RPMI7951 (cell line): ENCODE results near the gene HOXA6. TPM values are rescaled to one million over a fixed set of nuclear protein-coding genes. Genes with fewer than 3 reads are reported as not detected.

Experiments used
- DNase-seq: peaks from one replicate; pipeline ENCODE4 v3.0.0-alpha.2; 2012; ENCODE audit warnings: low read depth
- total RNA-seq: library from RNA; depleted of rRNA; stranded (reverse); fragments of >200 nt; shearing (Covaris generic); gene quantifications from 2 replicates; pipeline ENCODE4 v1.2.3, GENCODE V29; 2014

The HOXA6 gene
- total RNA-seq, 1 experiment from 2014 or later, result 1.8 TPM

DNA sequence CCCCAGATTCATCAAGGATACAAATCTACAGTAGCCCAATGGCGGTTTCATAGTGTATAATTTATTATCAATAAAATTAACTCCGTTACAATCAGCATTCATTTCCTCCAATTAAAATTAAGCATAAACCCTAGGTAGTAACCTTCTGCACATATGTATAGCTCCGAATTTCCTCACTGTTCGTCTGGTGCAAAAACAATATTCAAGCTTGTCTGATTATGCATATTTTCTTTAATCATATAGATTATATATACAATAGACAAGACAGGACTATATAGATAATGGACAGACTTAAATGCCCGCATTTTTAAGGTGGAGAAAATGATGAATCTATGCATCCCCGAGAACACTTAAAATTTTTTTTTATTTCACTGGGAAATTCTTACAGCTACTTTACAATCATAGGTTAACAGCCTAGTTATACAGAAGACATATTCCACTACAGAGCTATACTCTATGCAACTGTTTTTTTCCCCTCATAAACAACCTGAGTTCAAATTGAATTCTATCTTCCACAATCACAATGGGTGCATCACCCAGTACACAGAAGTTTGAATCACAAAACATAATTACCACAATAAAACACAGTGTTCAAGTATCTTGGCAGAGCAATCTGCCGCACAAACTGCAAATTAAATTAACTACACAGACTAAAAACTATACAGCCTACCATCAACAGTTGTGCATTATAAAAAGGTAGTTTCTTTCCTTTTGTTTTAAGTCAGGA, 15.2 kb upstream of the HOXA6 start:
- DNase-seq, result no peak

DNA sequence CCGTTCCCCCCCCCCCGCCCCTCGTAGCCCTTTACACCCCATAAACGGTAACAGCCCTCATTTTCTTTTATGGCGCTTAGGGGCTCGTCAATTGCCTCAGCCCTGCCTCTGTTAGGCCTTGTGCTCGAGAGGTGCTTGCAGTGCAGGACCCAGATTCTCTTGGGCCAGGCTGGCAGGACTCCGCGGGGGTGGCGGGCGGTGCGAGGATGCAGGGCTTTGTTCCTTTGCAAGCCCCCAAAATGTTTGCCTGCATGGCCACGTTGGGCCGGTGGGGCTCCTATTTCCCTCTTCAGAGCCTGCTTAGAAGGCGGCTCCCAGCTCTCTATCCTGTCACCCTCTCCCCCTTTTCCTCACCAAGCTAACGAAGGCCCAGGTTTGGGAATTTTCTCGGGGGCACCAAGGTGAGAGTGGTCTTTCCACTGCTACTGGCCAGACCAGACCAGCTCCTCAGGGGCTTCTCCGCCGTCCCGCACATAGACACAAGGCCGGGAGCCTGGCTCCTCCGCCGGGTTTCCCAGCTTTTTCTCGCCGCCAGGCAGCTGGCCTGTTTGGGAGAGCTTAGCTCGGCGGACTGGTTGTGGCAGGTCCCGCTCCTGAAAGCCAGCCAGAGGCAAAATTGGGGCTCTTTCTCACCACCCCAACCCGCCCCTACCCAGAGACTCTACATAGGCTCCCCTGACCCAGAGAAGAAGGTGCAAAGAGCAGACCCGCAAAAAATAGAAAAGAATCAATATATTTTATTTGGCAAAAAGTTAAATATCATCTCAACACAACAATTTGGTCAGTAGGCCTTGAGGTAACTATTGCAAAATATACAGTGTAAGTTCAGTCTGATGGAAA, 14.4 kb upstream of the HOXA6 start:
- no peak for DNase-seq

DNA sequence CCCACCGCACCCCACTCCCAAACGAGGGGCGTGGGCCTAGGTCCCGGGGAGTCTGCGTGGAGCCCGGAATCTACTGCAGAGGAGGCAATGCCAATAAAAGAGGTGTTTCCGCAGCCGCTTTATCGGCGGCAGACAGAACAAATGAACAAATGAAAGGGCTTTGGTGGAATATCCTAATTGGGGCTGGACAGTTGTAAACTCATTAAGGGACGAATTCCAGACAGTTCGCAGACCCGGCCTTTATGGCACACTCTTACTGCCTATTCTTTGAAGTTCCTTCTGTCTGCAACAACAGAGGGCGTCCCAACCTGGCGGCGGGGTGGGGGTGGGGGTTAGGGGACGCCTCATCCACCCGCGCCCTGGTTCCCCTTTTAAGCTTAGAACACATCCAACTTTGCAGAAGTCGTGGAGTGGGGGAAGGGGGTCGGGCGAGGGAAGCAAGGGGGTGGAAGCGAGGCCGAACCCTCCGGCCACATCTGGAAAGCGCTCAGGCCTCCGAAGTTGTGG, 13.7 kb upstream of the HOXA6 start:
- no peak for DNase-seq

DNA sequence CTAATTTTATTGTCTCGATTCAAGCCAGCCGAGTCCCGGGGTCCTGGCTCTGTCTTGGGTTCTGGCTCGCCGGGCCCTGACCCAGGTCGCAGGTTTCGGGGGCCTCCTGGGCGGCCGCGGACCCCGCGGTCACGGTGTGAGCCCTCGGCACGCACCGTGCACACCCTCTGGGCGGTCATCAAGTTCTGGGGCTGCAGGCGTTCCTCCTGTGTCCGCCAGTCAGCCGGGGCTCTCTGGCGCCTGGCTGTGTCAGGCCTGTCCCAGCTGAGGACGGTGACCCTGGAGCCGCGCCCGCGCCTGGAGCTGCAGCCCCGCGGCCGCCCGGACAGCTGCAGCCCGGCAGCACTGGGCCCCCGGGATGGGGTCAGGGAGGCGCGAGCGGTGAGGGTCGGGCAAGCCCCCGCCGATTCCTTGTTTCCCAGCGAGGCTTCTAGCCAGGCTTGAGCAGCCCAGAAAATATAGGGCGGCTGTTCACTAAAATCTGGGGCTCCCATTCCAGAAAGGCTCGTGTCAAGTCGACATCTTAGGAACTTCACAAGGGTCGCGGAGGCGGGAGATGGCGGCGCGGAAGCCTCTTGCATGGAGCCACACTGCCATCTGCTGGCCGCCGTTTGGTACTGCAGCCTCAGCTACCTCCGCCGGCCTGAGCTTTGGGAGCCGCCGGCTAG, 13.1 kb upstream of the HOXA6 start:
- peak; percentile 80 for DNase-seq

DNA sequence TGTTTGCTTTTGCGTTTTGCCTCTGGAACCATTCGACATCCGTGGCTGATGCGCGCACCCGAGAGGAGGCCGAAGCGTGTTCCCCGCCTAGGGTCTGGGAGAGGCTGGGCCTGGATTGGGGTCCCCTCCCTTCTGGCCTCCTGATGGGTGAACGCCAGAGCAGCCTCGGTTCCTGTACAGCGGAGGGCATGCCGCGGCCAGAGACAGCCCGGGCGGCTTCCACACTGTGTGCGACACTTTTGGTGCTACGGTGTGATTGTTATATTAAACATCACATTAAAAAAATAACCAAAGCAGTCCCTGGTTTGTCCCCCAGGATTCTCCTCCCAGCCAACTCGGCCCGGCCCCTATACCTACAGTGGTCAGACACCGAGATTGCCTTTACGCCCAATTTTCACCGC, 12.6 kb upstream of the HOXA6 start:
- DNase-seq, result no peak

DNA sequence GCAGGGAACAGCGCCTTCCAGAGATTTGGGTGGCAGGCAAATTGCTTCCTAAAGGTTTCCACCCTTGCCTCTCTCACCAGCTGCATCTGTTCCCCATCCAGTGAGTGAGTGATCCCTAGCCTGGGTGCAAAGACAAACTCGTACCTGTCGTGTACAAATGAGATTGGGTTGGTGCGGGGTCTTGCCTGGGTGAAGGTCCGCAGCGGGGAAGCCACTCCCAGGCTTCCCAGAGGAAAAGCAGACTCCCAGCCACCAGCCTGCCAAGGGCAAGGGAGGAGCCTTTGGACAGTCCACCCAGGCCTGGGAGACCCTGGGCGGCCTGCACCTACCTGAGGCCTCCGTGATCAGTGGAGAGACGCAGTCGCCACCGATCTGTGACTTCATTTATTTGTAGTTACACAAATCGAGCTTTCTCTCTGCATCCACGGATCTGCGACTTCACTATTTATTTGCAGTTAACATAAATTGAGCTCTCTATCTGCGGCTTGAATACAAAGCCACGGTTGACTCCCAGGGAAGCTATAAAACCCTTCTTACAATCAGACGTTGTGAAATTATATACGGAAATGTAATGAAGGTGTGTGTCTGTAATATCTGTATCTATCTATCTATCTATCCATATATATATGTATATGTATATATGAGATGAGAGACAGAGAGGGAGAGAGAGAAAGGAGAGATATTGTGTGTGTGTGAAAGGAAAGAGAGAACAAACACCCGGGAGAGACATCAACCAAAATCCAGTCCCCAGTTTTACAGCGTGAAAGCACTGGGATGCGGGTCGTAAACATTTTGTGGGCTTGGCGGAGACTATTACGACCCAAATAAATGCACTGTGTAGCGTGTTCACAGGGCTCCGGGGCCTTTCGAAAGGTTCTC, 11.9 kb upstream of the HOXA6 start:
- DNase-seq, result no peak

DNA sequence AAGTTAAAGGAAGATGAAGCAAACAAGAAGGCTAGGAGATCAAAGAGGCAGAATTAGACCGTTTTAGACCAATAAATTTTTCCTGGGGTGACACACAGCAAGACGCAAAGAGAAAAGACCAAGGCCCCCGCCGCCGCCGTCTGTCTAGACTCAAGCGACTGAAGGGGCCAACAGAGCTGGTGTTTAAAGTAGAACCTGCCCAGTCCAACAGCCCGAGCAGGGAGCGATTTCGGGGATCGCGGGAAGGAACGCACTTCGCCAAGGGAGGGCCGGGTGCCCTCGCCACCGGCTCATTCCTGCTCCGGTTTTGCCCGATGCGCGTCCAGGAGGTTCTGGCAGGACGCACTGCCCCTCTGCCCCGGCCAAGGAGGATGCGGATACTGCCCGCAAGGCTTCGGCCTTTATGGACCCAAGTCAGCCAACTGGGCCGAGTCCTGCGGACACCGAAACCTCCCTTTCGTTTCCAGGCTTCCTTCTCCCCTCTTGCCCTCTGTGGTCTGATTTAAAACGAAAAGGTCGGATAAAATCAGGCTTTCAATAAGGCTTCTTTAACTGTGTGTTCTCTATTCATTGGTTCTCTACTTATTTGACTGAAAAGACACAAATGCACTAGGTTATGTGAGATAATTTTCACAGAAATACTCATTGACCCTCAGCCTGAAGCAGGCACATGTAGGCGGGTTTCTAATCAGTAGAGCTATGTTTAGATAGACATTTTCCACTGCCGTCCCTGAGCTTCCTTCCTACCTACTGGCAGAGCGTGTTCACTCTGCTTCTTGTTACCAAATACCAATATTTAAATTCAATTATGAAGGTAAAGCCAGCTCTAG, 11.1 kb upstream of the HOXA6 start:
- no peak for DNase-seq

DNA sequence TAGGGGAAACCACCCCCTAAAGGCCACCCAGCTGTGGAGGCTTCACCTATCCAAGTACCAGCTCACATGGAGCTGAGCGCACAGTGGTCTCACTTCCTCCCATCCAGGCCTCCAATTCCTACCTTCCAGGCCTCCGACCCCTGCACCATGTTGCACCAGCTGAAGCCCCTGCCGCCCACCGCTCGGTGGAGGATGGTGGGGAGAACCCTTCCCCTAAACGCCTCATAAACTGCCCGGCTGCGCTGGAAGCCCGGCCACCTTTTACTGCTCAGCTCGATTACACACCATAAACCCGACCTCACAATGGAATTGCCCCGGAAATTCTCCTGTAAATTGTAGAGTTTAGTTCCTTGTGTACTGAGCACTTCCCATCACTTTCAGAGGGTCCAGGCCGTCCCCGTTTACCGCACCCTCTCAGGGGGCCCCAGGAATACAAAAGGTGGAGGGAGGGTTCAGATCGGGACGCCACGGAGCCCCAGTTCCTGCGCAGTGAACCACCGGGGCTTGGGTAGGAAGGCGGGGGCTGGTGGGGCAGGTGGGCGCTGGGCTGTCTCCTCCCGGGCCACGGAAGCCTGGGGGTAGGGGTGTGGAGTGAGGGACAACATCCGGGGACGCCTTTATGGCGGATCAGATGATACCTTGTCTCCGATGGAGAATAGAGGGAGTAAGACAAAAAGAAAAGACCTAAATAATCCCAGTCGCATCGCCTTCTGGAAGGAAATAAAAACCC, 10.3 kb upstream of the HOXA6 start:
- DNase-seq, result no peak

DNA sequence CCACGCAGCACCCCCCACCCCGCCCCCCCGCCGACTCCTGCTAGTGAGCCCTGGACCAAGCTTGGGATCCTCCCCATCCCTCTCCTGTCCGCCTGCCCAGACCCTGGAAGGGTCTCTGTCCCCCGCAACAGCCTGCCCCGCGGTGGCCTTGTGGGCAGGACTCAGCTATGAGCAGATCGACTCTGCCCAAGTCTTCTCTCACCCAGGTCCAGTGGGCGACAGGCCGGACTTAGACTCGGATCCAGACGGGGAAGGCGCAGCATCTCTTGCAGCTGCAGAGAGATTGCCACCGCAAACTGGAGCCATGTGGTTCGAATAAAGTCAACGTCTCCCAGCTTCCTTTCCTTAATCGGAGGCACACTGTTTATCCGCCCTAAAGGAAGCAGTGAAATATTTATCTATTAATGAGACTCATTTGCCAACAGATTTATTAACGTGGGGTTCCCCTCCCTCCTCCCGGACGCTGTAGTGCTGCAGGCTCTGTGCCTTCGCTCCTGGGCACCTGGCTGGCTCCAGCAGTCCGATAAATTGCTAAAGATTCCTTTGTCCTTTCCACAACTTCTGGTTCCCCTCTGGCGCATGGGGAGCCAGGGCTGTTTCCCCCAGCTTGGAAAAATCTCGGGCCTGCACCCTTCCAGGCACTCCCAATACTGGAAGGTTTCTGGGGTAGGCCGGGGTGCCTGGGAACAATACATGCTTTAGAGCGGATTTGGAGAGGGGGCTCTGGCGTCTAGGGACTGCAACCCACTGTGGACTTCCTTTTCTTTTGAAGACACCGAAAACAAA, 9.5 kb upstream of the HOXA6 start:
- DNase-seq, result no peak

DNA sequence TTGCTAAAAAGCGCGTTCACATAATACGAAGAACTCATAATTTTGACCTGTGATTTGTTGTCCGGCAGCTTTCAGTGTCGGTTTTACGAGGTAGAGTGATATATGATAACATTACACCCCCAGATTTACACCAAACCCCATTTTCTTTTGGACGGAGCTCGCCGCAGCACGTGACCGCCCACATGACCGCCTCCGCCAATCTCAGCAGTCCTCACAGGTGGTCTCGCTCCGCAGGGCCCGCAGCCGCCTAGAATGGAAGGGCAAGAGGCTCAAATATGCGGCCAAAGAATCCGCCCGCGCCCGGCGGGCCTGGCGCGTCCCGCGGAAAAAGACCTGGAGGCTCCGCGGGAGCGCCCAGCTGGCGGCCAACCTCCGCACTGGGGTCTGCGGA, 8.9 kb upstream of the HOXA6 start, which contains the start of gene HOXA7:
Gene HOXA7 (minus strand): TSS at position 168 of the 391 bp plus-strand sequence. CDS start 130 bp downstream, at position 38.
- peak; percentile 81 for DNase-seq

DNA sequence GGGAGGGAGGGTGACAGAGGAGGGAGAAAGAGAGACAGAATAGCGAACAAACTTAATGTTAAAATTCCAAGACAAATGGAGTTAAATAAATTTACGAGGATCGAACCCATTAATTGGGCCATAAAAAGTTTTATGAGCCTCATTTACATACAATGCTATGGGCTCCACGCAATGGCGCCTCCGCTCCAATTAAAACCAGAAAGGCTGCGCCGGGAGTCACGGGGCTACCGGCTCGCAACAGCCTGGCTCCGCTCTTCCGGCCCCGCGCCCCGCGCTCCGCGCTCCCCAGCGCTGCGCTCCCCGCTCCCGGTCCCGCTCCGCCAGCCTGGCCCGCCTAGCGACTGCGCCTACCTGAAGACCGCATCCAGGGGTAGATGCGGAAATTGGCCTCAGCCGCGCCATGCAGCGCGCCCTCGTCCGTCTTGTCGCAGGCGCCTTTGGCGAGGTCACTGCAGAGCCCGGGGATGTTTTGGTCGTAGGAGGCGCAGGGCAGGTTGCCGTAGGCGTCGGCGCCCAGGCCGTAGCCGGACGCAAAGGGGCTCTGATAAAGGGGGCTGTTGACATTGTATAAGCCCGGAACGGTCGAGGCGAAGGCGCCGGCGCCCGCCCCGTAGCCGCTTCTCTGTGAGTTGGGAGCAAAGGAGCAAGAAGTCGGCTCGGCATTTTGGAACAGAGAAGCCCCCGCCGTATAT, 8.4 kb upstream of the HOXA6 start:
- DNase-seq, result peak; percentile 58

DNA sequence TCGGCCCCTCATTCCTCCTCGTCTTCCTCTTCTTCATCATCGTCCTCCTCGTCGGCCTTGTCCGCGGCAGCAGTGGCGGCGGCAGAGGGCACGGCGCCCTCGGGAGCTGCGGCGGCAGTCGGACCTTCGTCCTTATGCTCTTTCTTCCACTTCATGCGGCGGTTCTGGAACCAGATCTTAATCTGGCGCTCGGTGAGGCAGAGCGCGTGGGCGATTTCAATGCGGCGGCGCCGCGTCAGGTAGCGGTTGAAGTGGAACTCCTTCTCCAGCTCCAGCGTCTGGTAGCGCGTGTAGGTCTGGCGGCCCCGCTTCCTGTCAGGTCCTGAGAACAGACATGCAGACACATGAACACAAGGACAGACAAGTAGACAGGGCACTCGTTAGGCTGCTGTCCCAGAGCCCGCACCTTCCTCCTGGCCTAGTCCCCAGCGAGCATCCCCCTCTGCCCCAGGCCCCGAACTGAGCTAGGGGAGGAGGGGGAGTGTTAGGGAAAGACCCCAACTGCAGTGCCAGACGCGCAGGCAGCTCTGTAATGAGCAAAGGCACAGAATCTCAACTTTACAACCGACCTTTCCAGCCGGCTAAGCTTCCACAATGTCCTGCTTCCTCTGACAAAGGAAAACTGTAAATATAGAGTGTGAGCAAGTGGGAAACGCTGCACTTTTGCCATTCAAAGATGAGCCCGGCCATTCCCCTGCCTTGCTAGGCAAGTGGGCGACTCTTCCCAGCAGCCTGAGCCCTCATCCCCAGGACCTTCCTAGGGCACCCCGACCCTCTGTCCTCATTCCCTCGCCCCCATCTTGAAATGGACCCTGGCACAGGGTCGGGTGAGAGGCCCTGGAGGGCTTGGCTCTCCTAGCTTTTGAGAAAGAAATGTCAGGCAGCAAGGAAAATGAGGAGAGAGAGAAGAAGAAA, 7.6 kb upstream of the HOXA6 start:
- no peak for DNase-seq

DNA sequence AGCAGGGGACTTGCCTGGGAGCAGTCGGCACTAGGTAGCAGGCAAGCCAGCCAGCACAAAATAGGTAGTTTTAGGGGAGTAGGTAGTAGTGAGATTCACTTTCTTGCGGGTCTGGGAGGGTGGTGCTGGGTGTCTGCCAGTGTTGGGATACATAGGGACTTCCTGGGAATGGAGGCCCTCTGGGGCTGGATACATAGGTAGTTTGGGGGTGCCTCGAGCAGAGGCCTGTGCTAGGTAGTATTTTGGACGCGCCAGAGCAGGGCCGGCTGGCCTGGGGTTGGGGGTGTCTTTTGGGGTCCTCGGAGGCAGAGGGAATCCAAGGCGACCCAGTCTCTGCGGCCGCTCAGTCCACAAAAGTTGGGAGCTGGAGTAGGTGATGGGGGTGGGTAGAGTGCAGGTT, 6.8 kb upstream of the HOXA6 start:
- no peak for DNase-seq

DNA sequence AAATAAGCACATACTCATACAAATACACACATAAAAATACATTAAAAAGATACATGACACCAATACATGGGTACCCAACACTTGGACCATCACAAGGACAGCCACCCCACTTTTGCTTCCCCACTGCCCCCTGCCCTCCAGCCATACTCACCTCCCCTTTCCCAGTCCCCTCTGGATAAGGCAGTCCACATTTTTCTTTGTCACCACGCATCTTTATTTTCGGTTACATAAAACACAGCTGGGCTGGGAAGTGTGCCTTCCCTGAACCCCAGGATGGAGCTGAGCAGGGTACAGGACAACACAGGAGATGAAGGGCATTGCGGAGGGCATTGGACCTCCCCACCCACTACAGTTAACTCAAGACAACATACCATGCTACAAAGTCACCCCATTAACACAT, 6.0 kb upstream of the HOXA6 start:
- no peak for DNase-seq

DNA sequence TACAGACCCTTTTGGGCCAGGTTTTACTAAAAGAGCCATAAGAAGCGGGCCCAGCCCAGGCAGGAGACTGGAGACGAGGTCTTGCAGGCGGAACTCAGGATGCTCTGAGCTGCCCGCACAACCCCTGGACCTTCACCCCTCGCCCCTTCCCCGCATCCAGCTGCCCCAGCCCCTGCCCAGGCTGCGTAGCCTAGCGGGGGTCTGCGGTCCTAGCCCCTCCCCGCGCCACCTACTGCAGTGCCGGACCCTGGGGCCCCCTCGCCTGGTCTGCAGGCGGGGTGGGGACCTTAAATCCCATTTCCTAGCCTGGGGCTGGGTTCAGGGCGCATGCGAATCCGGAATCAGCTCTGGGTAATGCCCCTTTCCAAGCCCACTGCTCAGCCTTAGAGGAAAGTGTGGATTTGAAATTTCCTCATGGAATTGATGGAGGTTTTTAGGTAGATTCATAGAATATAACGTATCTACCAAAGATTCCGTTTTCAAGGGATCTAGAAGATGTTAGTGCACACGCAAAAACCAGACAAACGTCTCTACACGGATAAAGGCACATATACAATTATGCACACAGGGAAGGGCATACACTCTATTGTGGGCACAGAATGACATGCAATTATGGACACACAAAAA, 5.4 kb upstream of the HOXA6 start:
- DNase-seq, result no peak

DNA sequence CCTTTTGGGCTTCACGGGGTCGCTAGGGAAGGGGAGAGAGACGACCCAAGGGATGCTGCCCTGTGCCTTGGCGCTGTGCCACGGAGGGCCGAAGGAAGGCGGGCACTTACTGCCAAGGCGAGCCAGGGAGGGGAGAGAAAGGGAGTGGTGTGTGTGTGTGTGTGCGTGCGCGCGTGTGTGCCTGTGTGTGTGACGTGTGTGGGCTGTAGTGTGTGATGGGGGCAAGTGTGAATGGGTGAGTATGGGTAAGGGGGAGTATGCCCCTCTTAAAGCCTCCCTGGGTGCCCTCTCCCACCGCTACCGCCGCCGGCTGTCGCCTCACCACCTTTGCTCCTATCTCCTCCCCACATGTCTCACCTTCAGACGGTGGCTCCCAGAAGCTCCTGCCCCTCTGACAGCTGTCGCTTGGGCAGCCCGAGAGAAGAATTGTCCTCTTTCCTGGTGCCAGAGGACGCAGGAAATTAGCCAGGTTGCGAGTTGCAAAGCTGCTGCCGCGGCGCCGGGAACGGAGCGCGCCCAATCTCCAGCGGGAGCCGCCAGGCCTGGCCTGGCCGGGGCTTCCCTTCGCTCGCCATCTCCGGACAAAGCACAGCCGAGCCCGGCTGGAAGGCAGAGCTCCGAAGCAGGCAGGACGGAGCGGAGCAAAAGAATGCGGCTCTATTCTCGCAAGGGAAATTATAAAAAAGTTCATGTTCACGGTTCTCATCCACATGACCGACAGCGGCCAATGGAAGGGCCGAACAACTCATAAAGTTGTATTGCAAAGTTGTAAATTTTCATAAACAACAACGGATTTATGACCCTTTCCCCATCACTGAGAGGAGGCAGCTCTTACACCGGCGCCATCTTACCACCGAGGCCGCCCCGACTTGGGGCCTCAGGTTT, 4.6 kb upstream of the HOXA6 start, which contains the start of gene HOXA3:
Gene HOXA3 (minus strand): TSS at position 653 of the 885 bp plus-strand sequence. CDS start 41,943 bp downstream, outside the sequence.
- DNase-seq, result peak; percentile 78
